DND-41 (cell line): ENCODE data around the gene PDE7B.

Experiments used
- ATAC-seq: fragments of 200-7000 bp; cut with Tn5 transposase; 3 replicates; pipeline ENCODE4 v1.9.1; 2021; ENCODE audit warnings: low read depth; ENCODE audit not compliant: insufficient read depth
- DNase-seq: peaks from one replicate; pipeline ENCODE4 v3.0.0-alpha.2; 2020
- H2AFZ ChIP-seq: 2 replicates; pipeline ENCODE4 v1.6.0; 2012; ENCODE audit warnings: low read depth, low read length
- H3K27ac ChIP-seq: 2 replicates; pipeline ENCODE4 v1.5.1; 2012; ENCODE audit warnings: low read length, inconsistent platforms
- H3K27me3 ChIP-seq: fragments of 200-600 bp; sonication (generic); 2 replicates; pipeline ENCODE4 v1.6.0; 2012; ENCODE audit warnings: low read length, mild to moderate bottlenecking, inconsistent platforms; ENCODE audit not compliant: insufficient read depth, poor library complexity
- H3K36me3 ChIP-seq: 2 replicates; pipeline ENCODE4 v1.5.1; 2012; ENCODE audit warnings: low read length, inconsistent platforms; ENCODE audit not compliant: insufficient read depth
- H3K4me1 ChIP-seq: 2 replicates; pipeline ENCODE4 v1.5.1; 2012; ENCODE audit warnings: mild to moderate bottlenecking, low read length; ENCODE audit not compliant: insufficient read depth
- H3K4me2 ChIP-seq: 2 replicates; pipeline ENCODE4 v1.6.0; 2012; ENCODE audit warnings: mild to moderate bottlenecking, moderate library complexity, low read length, inconsistent platforms; ENCODE audit not compliant: insufficient read depth
- H3K4me3 ChIP-seq, 2 experiments: fragments of 200-600 bp in 1 of 2; shearing (Covaris generic) in 1 of 2; 2 replicates each; pipeline ENCODE4 v1.5.1; 2012 to 2016; ENCODE audit warnings: inconsistent platforms in 2 of 2, low read length in 2 of 2, mild to moderate bottlenecking in 2 of 2, low read depth in 1 of 2, moderate library complexity in 1 of 2
- H3K79me2 ChIP-seq: 2 replicates; pipeline ENCODE4 v1.6.0; 2012; ENCODE audit warnings: low read length, inconsistent platforms; ENCODE audit not compliant: insufficient read depth
- H3K9ac ChIP-seq: 2 replicates; pipeline ENCODE4 v1.6.0; 2012; ENCODE audit warnings: low read depth, mild to moderate bottlenecking, inconsistent platforms, low read length, moderate library complexity
- H3K9me3 ChIP-seq: 2 replicates; pipeline ENCODE4 v1.5.1; 2012; ENCODE audit warnings: low read length, moderate library complexity, mild to moderate bottlenecking, inconsistent platforms; ENCODE audit not compliant: insufficient read depth, severe bottlenecking
- H4K20me1 ChIP-seq: 2 replicates; pipeline ENCODE4 v1.6.0; 2012; ENCODE audit warnings: low read length; ENCODE audit not compliant: insufficient read depth
- EZH2 ChIP-seq: IDR thresholded peaks from 3 replicates; pipeline ENCODE4 v1.6.1; 2012; ENCODE audit warnings: borderline replicate concordance, low read depth, mild to moderate bottlenecking, moderate library complexity, low read length, inconsistent platforms; ENCODE audit not compliant: severe bottlenecking
- TF ChIP-seq, protein P1 (sequence below): IDR thresholded peaks from 2 replicates; pipeline ENCODE4 v1.5.1; 2012; ENCODE audit warnings: borderline replicate concordance, low read length, moderate library complexity, mild to moderate bottlenecking; ENCODE audit not compliant: poor library complexity, severe bottlenecking; ENCODE audit errors: extremely low read depth

Gene PDE7B

GRCh38 chr6:136123468-136123867 lies 272.0 kb downstream of the PDE7B start:
- ATAC-seq, result no peak
- H2AFZ ChIP-seq, result no peak overlapping the region
- H3K27ac ChIP-seq, result no peak overlapping the region

DNA sequence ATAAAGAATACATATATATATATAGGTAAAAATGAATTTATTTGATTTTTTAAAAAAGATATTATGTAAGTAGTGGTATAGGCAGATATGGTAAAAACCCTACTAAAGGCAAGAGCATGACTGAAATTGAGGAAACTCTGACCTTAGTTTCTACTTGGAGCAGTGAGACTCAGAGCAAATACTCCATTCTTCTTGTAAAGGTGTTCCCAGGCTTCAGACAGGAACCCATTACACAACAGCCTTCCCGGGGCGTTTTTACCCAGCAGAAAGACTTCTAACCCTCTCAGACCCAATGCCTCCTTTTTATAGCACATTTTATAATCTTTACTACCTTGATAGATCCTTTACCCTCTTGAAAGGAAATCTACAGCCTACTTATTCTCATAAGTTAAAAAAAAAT lies 274.1 kb downstream of the PDE7B start:
- Histone ChIP-seq H4K20me1 (no peaks in the 10 kb centered on the region), H3K79me2 (no peaks in the 10 kb centered on the region), H3K9ac (no peak overlapping the region), H3K27ac (no peak overlapping the region), H3K4me2 (no peak overlapping the region), H3K4me3 (no peak overlapping the region), H2AFZ (no peak overlapping the region), H3K27me3 (no peaks in the 10 kb centered on the region), H3K4me1 (no peaks in the 10 kb centered on the region), H3K36me3 (no peaks in the 10 kb centered on the region), H3K9me3 (no peaks in the 10 kb centered on the region)
- DNase-seq (no peak), ATAC-seq (no peak)
- no peak for TF ChIP-seq EZH2
- TF ChIP-seq, protein P1, sequence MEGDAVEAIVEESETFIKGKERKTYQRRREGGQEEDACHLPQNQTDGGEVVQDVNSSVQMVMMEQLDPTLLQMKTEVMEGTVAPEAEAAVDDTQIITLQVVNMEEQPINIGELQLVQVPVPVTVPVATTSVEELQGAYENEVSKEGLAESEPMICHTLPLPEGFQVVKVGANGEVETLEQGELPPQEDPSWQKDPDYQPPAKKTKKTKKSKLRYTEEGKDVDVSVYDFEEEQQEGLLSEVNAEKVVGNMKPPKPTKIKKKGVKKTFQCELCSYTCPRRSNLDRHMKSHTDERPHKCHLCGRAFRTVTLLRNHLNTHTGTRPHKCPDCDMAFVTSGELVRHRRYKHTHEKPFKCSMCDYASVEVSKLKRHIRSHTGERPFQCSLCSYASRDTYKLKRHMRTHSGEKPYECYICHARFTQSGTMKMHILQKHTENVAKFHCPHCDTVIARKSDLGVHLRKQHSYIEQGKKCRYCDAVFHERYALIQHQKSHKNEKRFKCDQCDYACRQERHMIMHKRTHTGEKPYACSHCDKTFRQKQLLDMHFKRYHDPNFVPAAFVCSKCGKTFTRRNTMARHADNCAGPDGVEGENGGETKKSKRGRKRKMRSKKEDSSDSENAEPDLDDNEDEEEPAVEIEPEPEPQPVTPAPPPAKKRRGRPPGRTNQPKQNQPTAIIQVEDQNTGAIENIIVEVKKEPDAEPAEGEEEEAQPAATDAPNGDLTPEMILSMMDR, result no peak

More at GRCh38 chr6:136123468-136123867, 272.0 kb downstream of the PDE7B start:
- TF ChIP-seq EZH2, result no peak
- TF ChIP-seq, protein P1, result no peak
- Histone ChIP-seq H3K79me2 (no peaks in the 10 kb centered on the region), H3K36me3 (no peaks in the 10 kb centered on the region), H3K9ac (no peak overlapping the region), H3K4me1 (no peaks in the 10 kb centered on the region), H3K9me3 (no peaks in the 10 kb centered on the region), H3K4me2 (no peak overlapping the region), H4K20me1 (no peaks in the 10 kb centered on the region), H3K27me3 (no peaks in the 10 kb centered on the region), H3K4me3 (no peak overlapping the region)
- no peak for DNase-seq

- H3K9me3 ChIP-seq, result no peaks in the 10 kb centered on the region
- DNase-seq, result no peak
Observed at GRCh38 chr6:136127873-136128272, 276.4 kb downstream of the PDE7B start.

More at GRCh38 chr6:136127873-136128272, 276.4 kb downstream of the PDE7B start:
- Histone ChIP-seq H3K27ac (no peak overlapping the region), H2AFZ (no peak overlapping the region), H3K9ac (no peak overlapping the region), H3K36me3 (no peaks in the 10 kb centered on the region), H4K20me1 (no peaks in the 10 kb centered on the region), H3K4me3 (no peak overlapping the region), H3K27me3 (no peaks in the 10 kb centered on the region), H3K4me1 (no peaks in the 10 kb centered on the region), H3K79me2 (no peaks in the 10 kb centered on the region), H3K4me2 (no peak overlapping the region)
- TF ChIP-seq, protein P1, result no peak
- no peak for TF ChIP-seq EZH2
- ATAC-seq, result no peak
